ENCODE data around the gene CXCR4.

The CXCR4 gene

DNA sequence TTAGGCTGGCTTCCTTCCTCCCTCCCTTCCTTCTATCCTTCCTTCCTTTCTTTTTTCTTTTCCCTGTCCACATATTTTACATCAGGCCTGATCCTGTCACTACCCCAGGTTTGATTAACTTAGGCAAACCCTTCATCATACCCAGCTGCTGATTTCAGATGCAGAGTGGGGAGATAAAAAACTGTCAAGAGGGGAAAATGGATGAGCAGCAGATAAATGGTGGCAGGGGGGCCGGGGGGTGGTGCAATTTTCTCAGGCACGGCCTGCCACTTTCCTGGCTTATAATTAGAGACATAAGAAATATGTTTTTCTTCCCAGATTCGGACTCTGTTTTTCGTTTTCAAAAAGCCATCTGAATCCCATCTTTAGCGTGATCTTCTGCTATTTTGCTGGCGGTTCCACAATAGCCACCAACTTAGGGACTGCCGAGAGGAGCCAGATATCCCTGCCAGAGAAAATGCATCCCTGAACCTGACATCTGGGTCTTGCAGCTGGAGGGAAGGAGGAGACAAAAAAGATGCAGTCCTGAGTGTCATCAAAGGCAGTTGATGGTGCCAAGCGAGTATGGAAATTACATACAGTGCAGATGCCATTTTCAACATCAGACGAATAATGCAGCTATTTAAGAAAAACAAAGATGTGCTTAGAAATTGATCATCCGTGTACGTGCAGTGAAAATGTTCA, 49.9 kb downstream of the CXCR4 start:
- Histone ChIP-seq H4K20me1 (ENCODE audit: insufficient read depth, low read length) (no peaks in the 10 kb centered on the region), H3F3A (ENCODE audit: insufficient read depth, low read length) (no peaks in the 10 kb centered on the region), H3K9me2 (ENCODE audit: low read depth, low read length) (no peaks in the 10 kb centered on the region), H3K27ac (ENCODE audit: low read depth, low read length, poor library complexity, severe bottlenecking) (peak overlapping the region; percentile 43), H3K27me3 (ENCODE audit: insufficient read depth, low read length) (no peaks in the 10 kb centered on the region), H3K4me2 (ENCODE audit: low read length) (peak overlapping the region; percentile 40; the same call in 1 of the 2 replicates), H3K4me3 (ENCODE audit: low read depth, low read length, poor library complexity, severe bottlenecking) (no peak overlapping the region), H3K36me3 (ENCODE audit: insufficient read depth, low read length) (no peaks in the 10 kb centered on the region; the same call in 1 of the 2 replicates), H3K79me2 (ENCODE audit: insufficient read depth, low read length) (no peaks in the 10 kb centered on the region), H3K9ac (ENCODE audit: low read length) (peak overlapping the region; percentile 25; the same call in 1 of the 2 replicates), H3K9me3 (ENCODE audit: low read length) (peaks cover 17% of the 10 kb centered on the region), H2AFZ (ENCODE audit: low read length) (no peak overlapping the region; the same call in 1 of the 2 replicates), H3K4me1 (ENCODE audit: insufficient read depth, low read length, severe bottlenecking) (peaks cover 39% of the 10 kb centered on the region)
- TF ChIP-seq EZH2 (IDR thresholded peaks at IDR 0.05; ENCODE audit: borderline replicate concordance, low read length) = no peak
- TF ChIP-seq, protein P1, sequence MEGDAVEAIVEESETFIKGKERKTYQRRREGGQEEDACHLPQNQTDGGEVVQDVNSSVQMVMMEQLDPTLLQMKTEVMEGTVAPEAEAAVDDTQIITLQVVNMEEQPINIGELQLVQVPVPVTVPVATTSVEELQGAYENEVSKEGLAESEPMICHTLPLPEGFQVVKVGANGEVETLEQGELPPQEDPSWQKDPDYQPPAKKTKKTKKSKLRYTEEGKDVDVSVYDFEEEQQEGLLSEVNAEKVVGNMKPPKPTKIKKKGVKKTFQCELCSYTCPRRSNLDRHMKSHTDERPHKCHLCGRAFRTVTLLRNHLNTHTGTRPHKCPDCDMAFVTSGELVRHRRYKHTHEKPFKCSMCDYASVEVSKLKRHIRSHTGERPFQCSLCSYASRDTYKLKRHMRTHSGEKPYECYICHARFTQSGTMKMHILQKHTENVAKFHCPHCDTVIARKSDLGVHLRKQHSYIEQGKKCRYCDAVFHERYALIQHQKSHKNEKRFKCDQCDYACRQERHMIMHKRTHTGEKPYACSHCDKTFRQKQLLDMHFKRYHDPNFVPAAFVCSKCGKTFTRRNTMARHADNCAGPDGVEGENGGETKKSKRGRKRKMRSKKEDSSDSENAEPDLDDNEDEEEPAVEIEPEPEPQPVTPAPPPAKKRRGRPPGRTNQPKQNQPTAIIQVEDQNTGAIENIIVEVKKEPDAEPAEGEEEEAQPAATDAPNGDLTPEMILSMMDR (IDR thresholded peaks at IDR 0.05; ENCODE audit: low read length) = no peak

DNA sequence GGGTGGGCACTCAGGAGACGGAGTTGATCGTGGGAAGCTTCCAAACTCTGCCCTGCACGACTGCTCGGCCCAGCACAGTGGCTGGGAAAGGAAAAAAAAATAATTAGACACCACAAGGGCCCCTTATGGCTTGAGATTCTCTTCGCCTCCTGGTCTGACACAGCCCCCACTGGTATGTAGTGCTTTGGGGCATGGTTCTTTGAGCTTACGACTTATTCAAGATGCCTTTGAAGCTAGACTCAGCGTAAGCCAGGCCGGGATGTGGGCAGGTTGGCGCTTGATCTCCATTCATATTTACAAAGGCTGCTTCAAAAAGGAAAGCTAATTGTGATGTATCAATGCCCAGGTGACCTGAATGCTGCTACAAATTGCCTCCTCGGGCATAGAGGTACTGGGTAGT, 50.5 kb downstream of the CXCR4 start:
- Histone ChIP-seq H3K4me2 (ENCODE audit: low read length) (no peak overlapping the region), H3K9ac (ENCODE audit: low read length) (no peak overlapping the region), H3K36me3 (ENCODE audit: insufficient read depth, low read length) (no peaks in the 10 kb centered on the region; the same call in 1 of the 2 replicates), H3K27ac (ENCODE audit: low read depth, low read length, poor library complexity, severe bottlenecking) (peak overlapping the region; percentile 43), H2AFZ (ENCODE audit: low read length) (no peak overlapping the region), H3K4me3 (ENCODE audit: low read depth, low read length, poor library complexity, severe bottlenecking) (no peak overlapping the region), H3K79me2 (ENCODE audit: insufficient read depth, low read length) (no peaks in the 10 kb centered on the region), H4K20me1 (ENCODE audit: insufficient read depth, low read length) (no peaks in the 10 kb centered on the region), H3K4me1 (ENCODE audit: insufficient read depth, low read length, severe bottlenecking) (peaks cover 37% of the 10 kb centered on the region), H3F3A (ENCODE audit: insufficient read depth, low read length) (no peaks in the 10 kb centered on the region), H3K9me2 (ENCODE audit: low read depth, low read length) (no peaks in the 10 kb centered on the region), H3K27me3 (ENCODE audit: insufficient read depth, low read length) (no peaks in the 10 kb centered on the region), H3K9me3 (ENCODE audit: low read length) (peaks cover 16% of the 10 kb centered on the region)
- TF ChIP-seq EZH2 (IDR thresholded peaks at IDR 0.05; ENCODE audit: borderline replicate concordance, low read length) = no peak
- TF ChIP-seq, protein P1 (IDR thresholded peaks at IDR 0.05; ENCODE audit: low read length) = no peak

DNA sequence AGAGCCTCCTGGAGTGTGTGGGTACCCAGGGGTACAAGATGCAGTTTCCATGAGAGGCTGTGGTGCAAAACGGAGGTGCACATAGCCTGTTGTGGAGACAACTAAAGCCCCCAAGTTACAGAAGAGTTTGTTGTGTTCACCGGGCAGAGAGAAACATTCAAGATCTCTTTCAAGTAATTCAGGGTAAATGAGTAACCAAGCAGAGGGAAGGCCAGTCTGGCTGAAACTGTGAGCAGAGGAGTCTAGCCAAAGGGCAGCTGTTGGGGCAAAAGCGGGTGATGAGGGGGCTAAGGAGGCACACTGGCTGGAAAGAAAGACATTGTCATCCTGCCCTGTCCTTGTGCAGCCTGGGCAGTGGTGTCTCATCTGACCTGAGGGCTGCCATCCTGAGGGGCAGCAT, 52.0 kb downstream of the CXCR4 start:
- no peaks in the 10 kb centered on the region for H3K9me2 ChIP-seq (ENCODE audit: low read depth, low read length)
- H3K9ac ChIP-seq (ENCODE audit: low read length) = no peak overlapping the region
- H3K4me2 ChIP-seq (ENCODE audit: low read length) = no peak overlapping the region
- H3K27me3 ChIP-seq (ENCODE audit: insufficient read depth, low read length) = no peaks in the 10 kb centered on the region
- H3K9me3 ChIP-seq (ENCODE audit: low read length) = peaks cover 5% of the 10 kb centered on the region; the same call in 1 of the 2 replicates
- H3F3A ChIP-seq (ENCODE audit: insufficient read depth, low read length) = no peaks in the 10 kb centered on the region
- peaks cover 37% of the 10 kb centered on the region for H3K4me1 ChIP-seq (ENCODE audit: insufficient read depth, low read length, severe bottlenecking)
- no peak for TF ChIP-seq EZH2 (IDR thresholded peaks at IDR 0.05; ENCODE audit: borderline replicate concordance, low read length)
- TF ChIP-seq, protein P1 (IDR thresholded peaks at IDR 0.05; ENCODE audit: low read length) = no peak
- H4K20me1 ChIP-seq (ENCODE audit: insufficient read depth, low read length) = no peaks in the 10 kb centered on the region
- H3K79me2 ChIP-seq (ENCODE audit: insufficient read depth, low read length) = no peaks in the 10 kb centered on the region
- H2AFZ ChIP-seq (ENCODE audit: low read length) = no peak overlapping the region
- no peaks in the 10 kb centered on the region; the same call in 1 of the 2 replicates for H3K36me3 ChIP-seq (ENCODE audit: insufficient read depth, low read length)
- no peak overlapping the region for H3K27ac ChIP-seq (ENCODE audit: low read depth, low read length, poor library complexity, severe bottlenecking)
- H3K4me3 ChIP-seq (ENCODE audit: low read depth, low read length, poor library complexity, severe bottlenecking) = no peak overlapping the region
